Esophagus squamous epithelium (tissue), 5 donors: Measurements from ENCODE around the gene CATSPER4. TPM values are rescaled to one million over a fixed set of nuclear protein-coding genes. Genes with fewer than 3 reads are reported as not detected.
"Not testable (repeated sequence)": the region's sequence is repeated elsewhere in the genome, so short reads cannot be mapped to it uniquely, and the experiment has no call there.

ENCODE experiments used
- DNase-seq: peaks from one replicate; lab custom pipeline; 2025; lab: John Stamatoyannopoulos, UW
- H3K27ac ChIP-seq, 4 donors: fragments of 200-600 bp; sonication (generic); one replicate each; pipeline ENCODE4 v1.5.1; 2016 to 2019; ENCODE audit warnings: mild to moderate bottlenecking in 1 of 4
- H3K27me3 ChIP-seq, 4 donors: fragments of 200-600 bp; sonication (generic); 1 replicate in 3 of 4; 2 replicates in 1 of 4; pipeline versions ENCODE4 v1.5.1 to v1.6.0; 2017 to 2021; ENCODE audit warnings: antibody characterized with exemption in 1 of 4
- H3K36me3 ChIP-seq, 3 donors: fragments of 200-600 bp; sonication (generic); one replicate each; pipeline ENCODE4 v1.5.1; 2016 to 2019
- H3K4me1 ChIP-seq, 3 donors: fragments of 200-600 bp; sonication (generic); one replicate each; pipeline ENCODE4 v1.5.1; 2017 to 2019
- H3K4me3 ChIP-seq, 4 donors: fragments of 200-600 bp; sonication (generic); 1 replicate in 3 of 4; 2 replicates in 1 of 4; pipeline ENCODE4 v1.5.1; 2016 to 2019; ENCODE audit warnings: mild to moderate bottlenecking in 2 of 4, moderate library complexity in 1 of 4
- H3K9me3 ChIP-seq, 3 donors: fragments of 200-600 bp; sonication (generic); one replicate each; pipeline ENCODE4 v1.5.1; 2016 to 2019
- CTCF ChIP-seq, 6 experiments: fragments of 450-650 bp in 4 of 6; fragments of 200-600 bp in 2 of 6; sonication (generic) in 2 of 6; IDR thresholded peaks; one replicate each; pipeline ENCODE4 v1.5.1; 2016 to 2019; ENCODE audit warnings: antibody characterized with exemption in 6 of 6, mild to moderate bottlenecking in 4 of 6, moderate library complexity in 4 of 6
- POLR2A ChIP-seq, 4 donors: fragments of 450-650 bp; IDR thresholded peaks; one replicate each; pipeline ENCODE4 v1.6.1; 2017; ENCODE audit warnings: antibody characterized with exemption in 4 of 4, mild to moderate bottlenecking in 4 of 4, moderate library complexity in 3 of 4
- WGBS, 2 donors: methylation state at CpG; one replicate each; pipeline ENCODE4 v1.1.5; 2018; 5-methylcytosine and 5-hydroxymethylcytosine counted together
- intact Hi-C: fragments of 100-400 bp; cut with DNase I; formaldehyde crosslinking; loops from one replicate; pipeline ENCODE4 v1.15.0; 2022
- total RNA-seq, 4 donors: library from RNA; depleted of rRNA; stranded (reverse); fragments of >200 nt; gene quantifications; one replicate each; pipeline ENCODE4 v1.1.0, GENCODE V29; 2016
- donor health status: DM: yes; HTN: yes; CAD: no.

Gene CATSPER4
- total RNA-seq, 4 donors from 2014 or later: not detected

DNA sequence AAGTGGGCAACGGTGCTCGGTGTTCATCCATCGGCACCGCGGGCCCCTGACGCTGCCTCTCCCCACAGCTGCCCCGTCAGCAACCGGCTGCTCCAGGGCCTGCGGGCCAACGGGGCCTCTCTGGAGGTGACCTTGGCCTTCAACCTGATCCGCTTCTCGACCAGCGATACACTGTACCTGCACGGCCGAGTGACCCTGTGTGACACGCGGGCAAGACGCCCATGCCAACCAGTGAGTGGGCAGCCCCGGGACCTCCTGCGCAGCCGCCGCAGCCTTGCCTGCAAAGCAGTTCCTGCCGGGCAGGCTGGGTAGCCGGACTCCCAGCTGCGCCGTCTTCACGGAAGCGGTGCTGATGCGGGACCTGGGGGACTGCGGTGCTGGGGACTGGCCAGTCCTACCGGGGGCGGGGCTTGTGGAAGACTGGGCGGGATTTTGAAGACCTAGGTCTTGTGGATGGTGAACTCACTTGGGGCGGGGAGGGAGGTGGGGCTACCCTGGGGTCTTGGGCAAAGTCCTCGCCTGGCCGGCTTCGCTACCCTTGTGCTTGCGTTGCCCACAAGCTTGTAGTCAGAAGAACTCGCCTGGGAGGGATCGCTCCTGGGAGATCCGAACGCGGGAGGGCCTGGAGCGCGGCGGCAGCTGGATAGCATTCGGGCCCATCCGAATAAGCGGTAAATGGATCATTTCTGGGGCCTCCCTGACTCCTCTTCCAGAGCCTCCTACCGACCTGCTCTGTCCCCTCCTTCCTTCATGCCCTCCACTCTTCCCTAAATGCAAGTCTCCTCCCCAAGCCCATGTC, 34.8 kb downstream of the CATSPER4 start:
- TF ChIP-seq CTCF (IDR thresholded peaks at IDR 0.05) (no peak), POLR2A (IDR thresholded peaks at IDR 0.05) (no peak)
- 11 to 24% methylated on average over 4 to 22 of the region's 50 CpGs for WGBS, 2 donors
- intact Hi-C loops: no loop called here
- DNase-seq: no peak
- H3K27ac ChIP-seq: no peak overlapping the region
- no peaks in the 10 kb centered on the region for H3K36me3 ChIP-seq
- H3K9me3 ChIP-seq: no peaks in the 10 kb centered on the region
- peaks cover 0 to 49% (median 1%) of the 10 kb centered on the region in 4 donors for H3K27me3 ChIP-seq
- H3K4me3 ChIP-seq: peak overlapping the region in 3 of 4 donors; percentile 37 to 58 (median 39)
- peaks cover 0 to 24% (median 7%) of the 10 kb centered on the region in 3 donors for H3K4me1 ChIP-seq

GRCh38 chr1:26230682-26231081, 40.3 kb downstream of the CATSPER4 start:
- intact Hi-C loops: not testable (repeated sequence)

GRCh38 chr1:26233903-26234643, 43.7 kb downstream of the CATSPER4 start, which contains the start of gene CEP85:
Gene CEP85 (plus strand): TSS chr1:26234200. CDS start chr1:26239784, 5,584 bp downstream.
- Histone ChIP-seq H3K27ac (peak within 1 kb of the TSS; percentile 82 to 96 (median 94)), H3K36me3 (no peaks in the 10 kb centered on the region), H3K9me3 (no peaks in the 10 kb centered on the region), H3K4me3 (peak within 1 kb of the TSS; percentile 48 to 91 (median 68)), H3K27me3 (no peaks in the 10 kb centered on the region), H3K4me1 (peaks cover 8 to 36% (median 9%) of the 10 kb centered on the region in 3 donors)
- WGBS, 2 donors: 0% methylated on average over 21 to 41 of the region's 73 CpGs
- intact Hi-C loops: no loop called here
- peak in 3 of 4 donors; percentile 71 to 94 (median 88) for TF ChIP-seq POLR2A (IDR thresholded peaks at IDR 0.05)
- TF ChIP-seq CTCF (IDR thresholded peaks at IDR 0.05): peak; percentile 79 to 97 (median 91)
- DNase-seq: peak; percentile 81

More at GRCh38 chr1:26230682-26231081, 40.3 kb downstream of the CATSPER4 start:
- H3K4me3 ChIP-seq, H3K36me3 ChIP-seq, DNase-seq, H3K27ac ChIP-seq, H3K9me3 ChIP-seq: not testable (repeated sequence)
- peaks cover 0 to 25% (median 1%) of the 10 kb centered on the region in 4 donors for H3K27me3 ChIP-seq
- H3K4me1 ChIP-seq: peaks cover 6 to 20% (median 8%) of the 10 kb centered on the region in 3 donors
- WGBS, 2 donors: 64 to 87% methylated on average over 2 of the region's 2 CpGs

- TF ChIP-seq CTCF (IDR thresholded peaks at IDR 0.05) (no peak), POLR2A (IDR thresholded peaks at IDR 0.05) (no peak)
- no peak for DNase-seq
- Histone ChIP-seq H3K27me3 (no peaks in the 10 kb centered on the region), H3K36me3 (no peaks in the 10 kb centered on the region), H3K27ac (peak overlapping the region; percentile 82 to 96 (median 94)), H3K4me3 (peak overlapping the region; percentile 48 to 91 (median 68)), H3K9me3 (no peaks in the 10 kb centered on the region), H3K4me1 (peaks cover 8 to 36% (median 9%) of the 10 kb centered on the region in 3 donors)
- intact Hi-C loops: no loop called here
- WGBS, 2 donors: 1 to 2% methylated on average over 18 to 24 of the region's 30 CpGs
Observed at GRCh38 chr1:26234644-26235370, 44.4 kb downstream of the CATSPER4 start.
